Activated T-cell treated with anti-CD3 and anti-CD28 coated beads, Interleukin-2, amount 50 U/mL, for 24 hours (primary cell): ENCODE measurements around the gene ANKAR.

Source experiments
- DNase-seq: peaks from one replicate; pipeline ENCODE4 v3.0.0-alpha.2; 2020
- H3K27ac Mint-ChIP-seq: 2 replicates; pipeline ENCODE4 v1.8.0; 2020; ENCODE audit warnings: mild to moderate bottlenecking, mixed read lengths
- H3K27me3 Mint-ChIP-seq: 2 replicates; pipeline ENCODE4 v1.8.0; 2020; ENCODE audit warnings: mixed read lengths
- H3K36me3 Mint-ChIP-seq: 2 replicates; pipeline ENCODE4 v1.8.0; 2020; ENCODE audit warnings: low read depth, mixed read lengths
- H3K4me1 Mint-ChIP-seq: 2 replicates; pipeline ENCODE4 v1.8.0; 2020; ENCODE audit warnings: low read depth, mixed read lengths
- H3K4me3 Mint-ChIP-seq: 2 replicates; pipeline ENCODE4 v1.8.0; 2020; ENCODE audit warnings: mild to moderate bottlenecking, moderate library complexity, mixed read lengths
- H3K9me3 Mint-ChIP-seq: 2 replicates; pipeline ENCODE4 v1.8.0; 2020; ENCODE audit warnings: mixed read lengths

The ANKAR gene

GRCh38 chr2:189674374-189675112, at the start of gene ANKAR:
ANKAR (plus strand) TSS chr2:189674670; CDS start chr2:189676491, 1,821 bp downstream.
- Mint-ChIP-seq H3K9me3 (peaks cover 12% of the 10 kb centered on the region), H3K4me3 (peak within 1 kb of the TSS; percentile 87), H3K4me1 (peaks cover 37% of the 10 kb centered on the region), H3K27ac (peak within 1 kb of the TSS; percentile 97), H3K36me3 (peaks cover 78% of the 10 kb centered on the region), H3K27me3 (no peaks in the 10 kb centered on the region)
- DNase-seq = peak; percentile 90

GRCh38 chr2:189625636-189626035, 48.8 kb upstream of the ANKAR start:
- no peaks in the 10 kb centered on the region for H3K36me3 Mint-ChIP-seq
- H3K27ac Mint-ChIP-seq = no peak overlapping the region
- no peaks in the 10 kb centered on the region for H3K27me3 Mint-ChIP-seq
- no peak overlapping the region for H3K4me3 Mint-ChIP-seq
- no peak for DNase-seq
- no peaks in the 10 kb centered on the region for H3K9me3 Mint-ChIP-seq
- peaks cover 22% of the 10 kb centered on the region for H3K4me1 Mint-ChIP-seq

GRCh38 chr2:189627789-189628188, 46.7 kb upstream of the ANKAR start:
- no peak for DNase-seq
- Mint-ChIP-seq H3K4me1 (peaks cover 22% of the 10 kb centered on the region), H3K4me3 (no peak overlapping the region), H3K36me3 (no peaks in the 10 kb centered on the region), H3K27ac (no peak overlapping the region), H3K27me3 (no peaks in the 10 kb centered on the region), H3K9me3 (no peaks in the 10 kb centered on the region)

- no peaks in the 10 kb centered on the region for H3K36me3 Mint-ChIP-seq
- H3K4me1 Mint-ChIP-seq = peaks cover 20% of the 10 kb centered on the region
- H3K4me3 Mint-ChIP-seq = no peak overlapping the region
- no peak for DNase-seq
- no peak overlapping the region for H3K27ac Mint-ChIP-seq
- no peaks in the 10 kb centered on the region for H3K9me3 Mint-ChIP-seq
- H3K27me3 Mint-ChIP-seq = no peaks in the 10 kb centered on the region
These were observed 45.5 kb upstream of the ANKAR start for GRCh38 chr2:189628817-189629530.

- Mint-ChIP-seq H3K36me3 (no peaks in the 10 kb centered on the region), H3K4me1 (peaks cover 14% of the 10 kb centered on the region), H3K27me3 (no peaks in the 10 kb centered on the region), H3K27ac (no peak overlapping the region), H3K4me3 (no peak overlapping the region), H3K9me3 (no peaks in the 10 kb centered on the region)
- no peak for DNase-seq
These were observed 44.7 kb upstream of the ANKAR start for GRCh38 chr2:189629531-189630453.

GRCh38 chr2:189631849-189632248, 42.6 kb upstream of the ANKAR start:
- no peaks in the 10 kb centered on the region for H3K27me3 Mint-ChIP-seq
- no peak for DNase-seq

GRCh38 chr2:189633392-189633811, 41.1 kb upstream of the ANKAR start:
- no peak for DNase-seq
- H3K4me1 Mint-ChIP-seq = no peaks in the 10 kb centered on the region
- no peaks in the 10 kb centered on the region for H3K27me3 Mint-ChIP-seq
- H3K4me3 Mint-ChIP-seq = no peak overlapping the region
- H3K27ac Mint-ChIP-seq = no peak overlapping the region
- no peaks in the 10 kb centered on the region for H3K9me3 Mint-ChIP-seq
- no peaks in the 10 kb centered on the region for H3K36me3 Mint-ChIP-seq

More at GRCh38 chr2:189631849-189632248, 42.6 kb upstream of the ANKAR start:
- Mint-ChIP-seq H3K9me3 (no peaks in the 10 kb centered on the region), H3K36me3 (no peaks in the 10 kb centered on the region), H3K4me3 (no peak overlapping the region), H3K4me1 (no peaks in the 10 kb centered on the region), H3K27ac (no peak overlapping the region)

GRCh38 chr2:189635353-189635752, 39.1 kb upstream of the ANKAR start:
- peaks cover 4% of the 10 kb centered on the region for H3K9me3 Mint-ChIP-seq
- no peaks in the 10 kb centered on the region for H3K36me3 Mint-ChIP-seq
- H3K27me3 Mint-ChIP-seq = no peaks in the 10 kb centered on the region
- H3K4me1 Mint-ChIP-seq = peaks cover 10% of the 10 kb centered on the region
- no peak overlapping the region for H3K4me3 Mint-ChIP-seq
- no peak overlapping the region for H3K27ac Mint-ChIP-seq
- DNase-seq = no peak

- peaks cover 4% of the 10 kb centered on the region for H3K9me3 Mint-ChIP-seq
- H3K27me3 Mint-ChIP-seq = no peaks in the 10 kb centered on the region
- H3K27ac Mint-ChIP-seq = no peak overlapping the region
- H3K4me3 Mint-ChIP-seq = no peak overlapping the region
- no peaks in the 10 kb centered on the region for H3K36me3 Mint-ChIP-seq
- DNase-seq = no peak
- peaks cover 25% of the 10 kb centered on the region for H3K4me1 Mint-ChIP-seq
These were observed 36.0 kb upstream of the ANKAR start for GRCh38 chr2:189638301-189639006.

- H3K36me3 Mint-ChIP-seq = no peaks in the 10 kb centered on the region
- H3K4me3 Mint-ChIP-seq = no peak overlapping the region
- DNase-seq = no peak
- H3K27ac Mint-ChIP-seq = no peak overlapping the region
- H3K9me3 Mint-ChIP-seq = peaks cover 4% of the 10 kb centered on the region
- no peaks in the 10 kb centered on the region for H3K27me3 Mint-ChIP-seq
- H3K4me1 Mint-ChIP-seq = peaks cover 25% of the 10 kb centered on the region
These were observed 35.4 kb upstream of the ANKAR start for GRCh38 chr2:189639007-189639609.

- DNase-seq = no peak
- Mint-ChIP-seq H3K27ac (peak overlapping the region; percentile 80), H3K4me1 (peaks cover 25% of the 10 kb centered on the region), H3K36me3 (no peaks in the 10 kb centered on the region), H3K4me3 (no peak overlapping the region), H3K9me3 (peaks cover 4% of the 10 kb centered on the region), H3K27me3 (no peaks in the 10 kb centered on the region)
These were observed 33.5 kb upstream of the ANKAR start for GRCh38 chr2:189641002-189641401.

GRCh38 chr2:189641590-189641989, 32.9 kb upstream of the ANKAR start:
- H3K4me1 Mint-ChIP-seq = peaks cover 25% of the 10 kb centered on the region
- H3K27me3 Mint-ChIP-seq = no peaks in the 10 kb centered on the region
- peak overlapping the region; percentile 80 for H3K27ac Mint-ChIP-seq
- H3K4me3 Mint-ChIP-seq = no peak overlapping the region
- H3K36me3 Mint-ChIP-seq = no peaks in the 10 kb centered on the region
- H3K9me3 Mint-ChIP-seq = peaks cover 4% of the 10 kb centered on the region
- no peak for DNase-seq

GRCh38 chr2:189646521-189646920, 27.9 kb upstream of the ANKAR start:
- no peak overlapping the region for H3K4me3 Mint-ChIP-seq
- no peak overlapping the region for H3K27ac Mint-ChIP-seq
- no peaks in the 10 kb centered on the region for H3K9me3 Mint-ChIP-seq
- no peak for DNase-seq
- peaks cover 7% of the 10 kb centered on the region for H3K4me1 Mint-ChIP-seq
- no peaks in the 10 kb centered on the region for H3K36me3 Mint-ChIP-seq
- H3K27me3 Mint-ChIP-seq = no peaks in the 10 kb centered on the region
